HCT116 (cell line): ENCODE measurements around the gene DGKB. TPM values are rescaled to one million over a fixed set of nuclear protein-coding genes. Genes with fewer than 3 reads are reported as not detected.

Experiments
- ATAC-seq: fragments of 200-7000 bp; cut with Tn5 transposase; 2 replicates; pipeline ENCODE4 v1.9.1; 2020; ENCODE audit warnings: mild to moderate bottlenecking, moderate library complexity
- BruUV-seq: library from RNA; stranded (reverse); fragments of 400-500 nt; replicated peaks from 2 replicates; lab custom pipeline; 2021; lab: Mats Ljungman, UMichigan
- CTCF ChIA-PET: fragments of 300-600 bp; sonication (Branson Sonifier 250); formaldehyde crosslinking; loops from one replicate; lab custom pipeline; 2021; ENCODE audit warnings: antibody characterized with exemption; lab: Charles Lee
- POLR2A ChIA-PET: fragments of 300-600, 350-600 bp; sonication (Branson Sonifier 250); formaldehyde crosslinking; loops from one replicate; lab custom pipeline; 2021; ENCODE audit warnings: antibody characterized with exemption; lab: Charles Lee
- RAD21 ChIA-PET, 2 experiments: fragments of 300-600 bp; sonication (Branson Sonifier 250); formaldehyde crosslinking; loops; one replicate each; lab custom pipeline; 2023; ENCODE audit warnings: low total read pairs in 2 of 2; ENCODE audit not compliant: uncharacterized antibody in 2 of 2, unreplicated experiment in 2 of 2, low non-redundant PET in 1 of 2; lab: Charles Lee
- DNase-seq: peaks from one replicate; pipeline ENCODE4 v3.0.0-alpha.2; 2010; ENCODE audit warnings: low read depth, low spot score
- H2AFZ ChIP-seq: fragments of 200-600 bp; shearing (Covaris generic), sonication (generic); 2 replicates; pipeline ENCODE4 v1.6.1; 2017; ENCODE audit warnings: low read depth, mixed run types, mixed read lengths, antibody characterized with exemption, low read length; ENCODE audit not compliant: poor library complexity, severe bottlenecking
- H3K27ac ChIP-seq: 2 replicates; pipeline ENCODE4 v1.5.1; 2012; ENCODE audit warnings: low read depth, low read length
- H3K27me3 ChIP-seq: fragments of 200-600 bp; sonication (generic); 2 replicates; pipeline ENCODE4 v1.6.1; 2016; ENCODE audit warnings: mixed run types, low read length, mixed read lengths; ENCODE audit not compliant: insufficient read depth
- H3K36me3 ChIP-seq, 2 experiments: fragments of 200-500 bp in 1 of 2; fragments of 200-600 bp in 1 of 2; sonication (Bioruptor generic) in 1 of 2; sonication (generic) in 1 of 2; 2 replicates each; pipeline versions ENCODE4 v1.5.1 to v1.6.1; 2014 to 2016; ENCODE audit warnings: low read length in 2 of 2, inconsistent platforms in 1 of 2, mixed read lengths in 1 of 2, mixed run types in 1 of 2; ENCODE audit not compliant: insufficient read depth in 2 of 2, control insufficient read depth in 1 of 2
- H3K4me1 ChIP-seq, 2 experiments: fragments of 200-600 bp in 1 of 2; sonication (generic) in 1 of 2; 2 replicates each; pipeline versions ENCODE4 v1.5.1 to v1.6.1; 2012 to 2017; ENCODE audit warnings: low read length in 2 of 2, inconsistent platforms in 1 of 2, mild to moderate bottlenecking in 1 of 2, mixed read lengths in 1 of 2, mixed run types in 1 of 2, moderate library complexity in 1 of 2; ENCODE audit not compliant: insufficient read depth in 2 of 2, control insufficient read depth in 1 of 2
- H3K4me2 ChIP-seq: fragments of 200-600 bp; sonication (generic); 2 replicates; pipeline ENCODE4 v1.6.1; 2017; ENCODE audit warnings: mixed run types, low read length, mixed read lengths
- H3K4me3 ChIP-seq, 2 experiments: fragments of 200-600 bp in 1 of 2; sonication (generic) in 1 of 2; replicated peaks in 1 of 2; 2 replicates each; pipeline ENCODE4 v1.5.1; 2011 to 2016; ENCODE audit warnings: low read length in 2 of 2, control low read depth in 1 of 2, low read depth in 1 of 2, mild to moderate bottlenecking in 1 of 2, mixed read lengths in 1 of 2, mixed run types in 1 of 2
- H3K79me2 ChIP-seq: fragments of 200-600 bp; sonication (generic); 2 replicates; pipeline ENCODE4 v1.6.1; 2017; ENCODE audit warnings: mild to moderate bottlenecking, mixed run types, low read length, moderate library complexity, mixed read lengths; ENCODE audit not compliant: insufficient read depth
- H3K9ac ChIP-seq: fragments of 200-600 bp; sonication (generic); 2 replicates; pipeline ENCODE4 v1.6.1; 2016; ENCODE audit warnings: low read length, mixed read lengths
- H3K9me2 ChIP-seq: fragments of 200-600 bp; sonication (generic), shearing (Covaris generic); 2 replicates; pipeline ENCODE4 v1.6.1; 2017; ENCODE audit warnings: mixed run types, mild to moderate bottlenecking, moderate library complexity; ENCODE audit not compliant: insufficient read depth
- H3K9me3 ChIP-seq, 2 experiments: fragments of 200-500 bp in 1 of 2; fragments of 200-600 bp in 1 of 2; sonication (Bioruptor generic) in 1 of 2; sonication (generic) in 1 of 2; 2 replicates each; pipeline ENCODE4 v1.6.1; 2014 to 2017; ENCODE audit warnings: low read length in 2 of 2, mixed read lengths in 2 of 2, inconsistent platforms in 1 of 2, low read depth in 1 of 2, mild to moderate bottlenecking in 1 of 2, mixed run types in 1 of 2, moderate library complexity in 1 of 2; ENCODE audit not compliant: control insufficient read depth in 1 of 2, insufficient read depth in 1 of 2
- H4K20me1 ChIP-seq: fragments of 200-600 bp; sonication (generic), shearing (Covaris generic); 2 replicates; pipeline ENCODE4 v1.6.1; 2017; ENCODE audit warnings: mixed run types, mild to moderate bottlenecking, moderate library complexity; ENCODE audit not compliant: insufficient read depth
- ATF3 ChIP-seq: IDR thresholded peaks from 2 replicates; pipeline ENCODE4 v1.6.1; 2012
- CBX3 ChIP-seq: IDR thresholded peaks from 2 replicates; pipeline ENCODE4 v1.6.1; 2012; ENCODE audit warnings: low read depth
- CTCF ChIP-seq, 3 experiments: fragments of 200-600 bp in 1 of 3; sonication (generic) in 1 of 3; IDR thresholded peaks in 2 of 3; conservative IDR thresholded peaks in 1 of 3; 2 replicates each; pipeline ENCODE4 v1.5.1; 2012 to 2017; ENCODE audit warnings: low read depth in 2 of 3, low read length in 2 of 3, antibody characterized with exemption in 1 of 3, borderline replicate concordance in 1 of 3, control low read depth in 1 of 3, mild to moderate bottlenecking in 1 of 3, mixed read lengths in 1 of 3, mixed run types in 1 of 3, moderate library complexity in 1 of 3; ENCODE audit not compliant: insufficient read depth in 1 of 3
- EGR1 ChIP-seq: IDR thresholded peaks from 2 replicates; pipeline ENCODE4 v1.6.1; 2012; ENCODE audit warnings: low read depth
- EZH2 ChIP-seq: fragments of 200-600 bp; sonication (generic); IDR thresholded peaks from 2 replicates; pipeline ENCODE4 v1.6.1; 2017; ENCODE audit warnings: antibody characterized with exemption, mixed run types
- JUND ChIP-seq: IDR thresholded peaks from 2 replicates; pipeline ENCODE4 v1.6.1; 2012
- MAX ChIP-seq: IDR thresholded peaks from 2 replicates; pipeline ENCODE4 v1.6.1; 2012
- RAD21 ChIP-seq: IDR thresholded peaks from 2 replicates; pipeline ENCODE4 v1.6.1; 2012; ENCODE audit warnings: low read depth, mild to moderate bottlenecking
- REST ChIP-seq: IDR thresholded peaks from 2 replicates; pipeline ENCODE4 v1.6.1; 2012; ENCODE audit warnings: low read depth
- SIN3A ChIP-seq: IDR thresholded peaks from 2 replicates; pipeline ENCODE4 v1.6.1; 2012; ENCODE audit warnings: low read depth
- SP1 ChIP-seq: IDR thresholded peaks from 2 replicates; pipeline ENCODE4 v1.6.1; 2012; ENCODE audit warnings: low read depth
- SRF ChIP-seq: IDR thresholded peaks from 2 replicates; pipeline ENCODE4 v1.6.1; 2012; ENCODE audit warnings: low read depth
- YY1 ChIP-seq: IDR thresholded peaks from 2 replicates; pipeline ENCODE4 v1.6.1; 2011; ENCODE audit warnings: low read length, low read depth, moderate library complexity, mild to moderate bottlenecking; ENCODE audit not compliant: insufficient replicate concordance; ENCODE audit errors: extremely low read depth
- ZFX ChIP-seq: fragments of 450-650 bp; IDR thresholded peaks from 2 replicates; pipeline ENCODE4 v1.6.1; 2017
- ZNF274 ChIP-seq: fragments of 200-500 bp; sonication (Bioruptor generic); IDR thresholded peaks from 2 replicates; pipeline ENCODE4 v1.6.1; 2014; ENCODE audit warnings: mild to moderate bottlenecking, low read depth, low read length, inconsistent platforms
- intact Hi-C: fragments of 100-400 bp; cut with micrococcal nuclease; formaldehyde crosslinking; loops from 2 replicates; pipeline ENCODE4 v1.10.0; 2022
- total RNA-seq: library from RNA; stranded (reverse); gene quantifications from one replicate; pipeline ENCODE4 v1.2.1, GENCODE V29; 2021; ENCODE audit not compliant: unreplicated experiment

Gene DGKB
- total RNA-seq, 1 experiment from 2014 or later, result 0.05 TPM

- Histone ChIP-seq H3K36me3 (no peaks in the 10 kb centered on the region), H2AFZ (no peak overlapping the region), H3K9ac (no peak overlapping the region), H3K4me3 (no peak overlapping the region), H3K27ac (no peak overlapping the region), H3K9me3 (no peaks in the 10 kb centered on the region), H3K9me2 (no peaks in the 10 kb centered on the region), H3K4me1 (no peaks in the 10 kb centered on the region), H4K20me1 (no peaks in the 10 kb centered on the region), H3K27me3 (no peaks in the 10 kb centered on the region), H3K79me2 (no peaks in the 10 kb centered on the region), H3K4me2 (no peak overlapping the region)
- ChIA-PET CTCF (no interaction called here), POLR2A (no interaction called here), RAD21 (no interaction called here)
- DNase-seq, result no peak
- no peak for ATAC-seq
- no TSS peak for BruUV-seq
- TF ChIP-seq MAX, result no peak
- no peak for TF ChIP-seq ATF3
- no peak for TF ChIP-seq CBX3
- TF ChIP-seq EZH2, result no peak
- TF ChIP-seq SRF, result no peak
- TF ChIP-seq CTCF (IDR thresholded peaks at IDR 0.05 in 2 of 3, conservative IDR thresholded peaks at IDR 0.05 in 1 of 3; ENCODE audit: borderline replicate concordance in 1 of 3, insufficient read depth in 1 of 3, low read depth in 2 of 3, low read length in 2 of 3), result no peak
- no peak for TF ChIP-seq SIN3A
- no peak for TF ChIP-seq ZFX
- no peak for TF ChIP-seq SP1
- no peak for TF ChIP-seq EGR1
- intact Hi-C loops, result no loop called here
These were observed 612.6 kb downstream of the DGKB start for GRCh38 chr7:14289957-14290356.

GRCh38 chr7:14288701-14289100, 613.9 kb downstream of the DGKB start:
- no peak for DNase-seq
- Histone ChIP-seq H3K9me3 (no peaks in the 10 kb centered on the region), H3K36me3 (no peaks in the 10 kb centered on the region), H3K27ac (no peak overlapping the region), H3K4me3 (no peak overlapping the region), H3K9me2 (no peaks in the 10 kb centered on the region), H3K4me1 (no peaks in the 10 kb centered on the region), H4K20me1 (no peaks in the 10 kb centered on the region), H2AFZ (no peak overlapping the region), H3K9ac (no peak overlapping the region), H3K27me3 (no peaks in the 10 kb centered on the region), H3K4me2 (no peak overlapping the region), H3K79me2 (no peaks in the 10 kb centered on the region)
- no peak for ATAC-seq
- POLR2A ChIA-PET, result no interaction called here
- CTCF ChIA-PET, result no interaction called here
- intact Hi-C loops, result no loop called here
- RAD21 ChIA-PET, result no interaction called here
- no TSS peak for BruUV-seq
- TF ChIP-seq JUND (no peak), REST (no peak), ZNF274 (no peak), MAX (no peak), YY1 (no peak), EGR1 (no peak), RAD21 (no peak)
